ENCODE data around the gene ASB6.

Gene ASB6

DNA sequence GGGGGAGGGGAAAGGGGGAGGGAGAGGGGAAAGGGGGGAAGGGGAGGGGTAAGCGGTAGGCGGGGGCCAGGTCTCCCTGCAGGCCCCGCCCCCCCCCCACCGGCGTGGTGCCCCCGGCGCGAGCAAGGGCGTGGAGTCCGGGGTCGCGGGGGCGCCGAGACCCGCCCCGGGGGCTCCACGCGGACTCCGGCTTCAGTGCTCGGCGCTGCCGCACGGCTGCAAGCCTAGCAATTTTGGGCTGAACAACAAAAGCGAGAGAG, 31.8 kb downstream of the ASB6 start:
- TF ChIP-seq, protein P1, sequence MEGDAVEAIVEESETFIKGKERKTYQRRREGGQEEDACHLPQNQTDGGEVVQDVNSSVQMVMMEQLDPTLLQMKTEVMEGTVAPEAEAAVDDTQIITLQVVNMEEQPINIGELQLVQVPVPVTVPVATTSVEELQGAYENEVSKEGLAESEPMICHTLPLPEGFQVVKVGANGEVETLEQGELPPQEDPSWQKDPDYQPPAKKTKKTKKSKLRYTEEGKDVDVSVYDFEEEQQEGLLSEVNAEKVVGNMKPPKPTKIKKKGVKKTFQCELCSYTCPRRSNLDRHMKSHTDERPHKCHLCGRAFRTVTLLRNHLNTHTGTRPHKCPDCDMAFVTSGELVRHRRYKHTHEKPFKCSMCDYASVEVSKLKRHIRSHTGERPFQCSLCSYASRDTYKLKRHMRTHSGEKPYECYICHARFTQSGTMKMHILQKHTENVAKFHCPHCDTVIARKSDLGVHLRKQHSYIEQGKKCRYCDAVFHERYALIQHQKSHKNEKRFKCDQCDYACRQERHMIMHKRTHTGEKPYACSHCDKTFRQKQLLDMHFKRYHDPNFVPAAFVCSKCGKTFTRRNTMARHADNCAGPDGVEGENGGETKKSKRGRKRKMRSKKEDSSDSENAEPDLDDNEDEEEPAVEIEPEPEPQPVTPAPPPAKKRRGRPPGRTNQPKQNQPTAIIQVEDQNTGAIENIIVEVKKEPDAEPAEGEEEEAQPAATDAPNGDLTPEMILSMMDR (IDR thresholded peaks at IDR 0.05; ENCODE audit: low read depth, low read length): no peak
- H3K4me3 ChIP-seq (replicated peaks in 1 of 2; ENCODE audit: low read depth in 2 of 2, low read length in 2 of 2): peak overlapping the region; percentile 44 to 57
- DNase-seq (ENCODE audit: low read depth in 2 of 2): no peak

DNA sequence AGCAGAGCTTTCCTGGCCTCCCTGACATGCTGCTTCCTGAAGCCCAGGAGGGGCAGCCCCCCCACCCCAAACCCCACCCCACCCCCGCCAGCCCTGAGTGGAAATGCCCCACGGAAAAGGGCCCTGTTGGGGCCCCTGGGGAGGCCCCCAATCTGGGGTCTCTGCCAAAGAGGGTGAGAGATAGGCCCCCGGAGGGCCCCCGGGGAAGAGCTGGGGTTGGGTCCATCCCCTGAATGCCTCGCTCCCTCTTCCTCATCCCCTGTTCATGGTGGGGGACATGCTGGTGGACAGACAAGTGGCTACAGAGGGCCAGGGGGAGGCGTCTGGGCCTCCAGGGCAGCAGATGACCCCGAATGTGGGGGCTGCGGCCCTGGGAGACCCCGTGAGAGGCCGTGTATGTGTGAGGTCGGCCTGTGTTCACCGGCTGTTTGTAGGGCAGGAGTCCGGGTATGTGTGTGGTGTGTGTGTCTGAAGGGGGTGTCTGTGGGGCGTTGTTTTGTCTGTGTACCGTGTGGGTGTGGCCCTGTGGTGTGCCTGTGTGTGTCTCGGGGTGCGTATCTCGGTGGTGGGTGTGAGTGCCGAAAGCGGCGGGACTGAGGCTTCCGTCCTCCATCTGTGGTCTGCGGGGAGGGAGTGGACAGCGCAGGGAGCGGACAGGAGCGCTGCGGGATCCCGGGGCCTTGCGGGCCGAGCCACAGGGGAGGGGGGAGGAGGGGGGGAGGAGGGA, 32.3 kb downstream of the ASB6 start:
- peak; percentile 41 to 50 for DNase-seq (ENCODE audit: low read depth in 2 of 2)
- H3K4me3 ChIP-seq (replicated peaks in 1 of 2; ENCODE audit: low read depth in 2 of 2, low read length in 2 of 2): peak overlapping the region; percentile 2 to 24
- TF ChIP-seq, protein P1 (IDR thresholded peaks at IDR 0.05; ENCODE audit: low read depth, low read length): no peak

DNA sequence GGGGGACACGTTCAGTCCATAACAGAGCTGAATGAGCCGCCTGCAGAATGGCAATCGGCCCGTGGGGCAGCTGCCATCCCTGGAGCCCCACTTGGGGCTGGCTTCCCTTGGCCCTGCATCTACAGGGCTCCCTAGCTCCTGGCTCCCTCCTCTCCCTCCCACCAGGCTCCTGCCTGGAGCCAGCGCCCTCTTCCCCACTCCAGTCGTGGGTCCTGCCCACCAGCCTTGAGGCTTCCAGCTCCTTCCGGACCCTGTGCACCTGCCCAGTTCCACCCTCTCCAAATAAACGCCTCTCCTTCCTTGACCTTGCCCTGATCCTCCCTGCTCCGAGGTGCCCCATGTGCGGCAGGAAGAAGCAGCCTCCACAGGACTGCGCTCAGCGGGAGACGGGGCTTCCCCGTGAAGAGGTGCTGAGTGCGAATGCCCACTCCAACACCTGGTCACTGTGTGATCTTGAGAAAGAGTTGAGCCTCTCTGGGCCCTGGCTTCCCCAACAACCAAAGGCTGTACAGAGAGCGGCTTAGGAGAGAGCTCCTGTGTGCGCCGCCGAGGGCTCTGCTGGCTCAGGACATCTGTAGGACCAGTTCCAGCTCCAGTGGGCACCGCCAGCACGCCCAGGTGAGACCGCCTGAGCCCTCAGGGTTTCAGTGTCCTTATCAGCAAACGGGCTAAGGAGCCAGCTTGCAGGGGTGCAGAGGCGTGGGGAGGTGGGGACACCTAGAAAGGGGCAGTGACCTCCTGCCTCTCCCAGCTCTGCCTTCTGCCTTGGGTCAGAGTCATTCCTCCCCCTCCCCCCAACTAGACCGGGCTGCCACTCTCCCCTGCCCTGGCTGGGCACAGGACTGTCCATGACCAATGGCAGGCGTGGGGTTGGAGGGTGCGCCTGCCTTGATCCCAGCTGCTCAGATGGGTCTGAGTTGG, 33.1 kb downstream of the ASB6 start:
- TF ChIP-seq, protein P1 (IDR thresholded peaks at IDR 0.05; ENCODE audit: low read depth, low read length): no peak

DNA sequence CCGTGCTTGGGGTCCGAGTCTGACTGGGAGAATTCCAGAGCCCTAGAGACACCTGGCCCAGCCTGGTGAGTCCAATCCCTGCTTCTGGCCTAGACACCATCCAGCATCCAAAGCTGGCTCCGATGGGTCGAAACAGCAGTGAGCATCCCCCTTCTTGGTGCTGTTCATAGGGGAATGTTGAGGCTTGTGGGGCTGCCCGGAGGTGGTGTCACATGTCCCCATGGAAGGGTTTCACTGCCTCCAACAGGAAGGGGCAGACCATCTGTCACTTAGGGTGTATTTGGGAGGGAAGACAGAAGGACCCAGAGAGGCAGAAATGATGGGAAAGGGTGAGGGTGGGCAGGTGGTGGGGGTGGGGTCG, 34.9 kb downstream of the ASB6 start:
- no peak overlapping the region for H3K4me3 ChIP-seq (replicated peaks in 1 of 2; ENCODE audit: low read depth in 2 of 2, low read length in 2 of 2)
- DNase-seq (ENCODE audit: low read depth in 2 of 2): no peak
- TF ChIP-seq, protein P1 (IDR thresholded peaks at IDR 0.05; ENCODE audit: low read depth, low read length): no peak

More for the DNA sequence above, 33.1 kb downstream of the ASB6 start:
- no peak for DNase-seq (ENCODE audit: low read depth in 2 of 2)
- H3K4me3 ChIP-seq (replicated peaks in 1 of 2; ENCODE audit: low read depth in 2 of 2, low read length in 2 of 2): no peak overlapping the region

DNA sequence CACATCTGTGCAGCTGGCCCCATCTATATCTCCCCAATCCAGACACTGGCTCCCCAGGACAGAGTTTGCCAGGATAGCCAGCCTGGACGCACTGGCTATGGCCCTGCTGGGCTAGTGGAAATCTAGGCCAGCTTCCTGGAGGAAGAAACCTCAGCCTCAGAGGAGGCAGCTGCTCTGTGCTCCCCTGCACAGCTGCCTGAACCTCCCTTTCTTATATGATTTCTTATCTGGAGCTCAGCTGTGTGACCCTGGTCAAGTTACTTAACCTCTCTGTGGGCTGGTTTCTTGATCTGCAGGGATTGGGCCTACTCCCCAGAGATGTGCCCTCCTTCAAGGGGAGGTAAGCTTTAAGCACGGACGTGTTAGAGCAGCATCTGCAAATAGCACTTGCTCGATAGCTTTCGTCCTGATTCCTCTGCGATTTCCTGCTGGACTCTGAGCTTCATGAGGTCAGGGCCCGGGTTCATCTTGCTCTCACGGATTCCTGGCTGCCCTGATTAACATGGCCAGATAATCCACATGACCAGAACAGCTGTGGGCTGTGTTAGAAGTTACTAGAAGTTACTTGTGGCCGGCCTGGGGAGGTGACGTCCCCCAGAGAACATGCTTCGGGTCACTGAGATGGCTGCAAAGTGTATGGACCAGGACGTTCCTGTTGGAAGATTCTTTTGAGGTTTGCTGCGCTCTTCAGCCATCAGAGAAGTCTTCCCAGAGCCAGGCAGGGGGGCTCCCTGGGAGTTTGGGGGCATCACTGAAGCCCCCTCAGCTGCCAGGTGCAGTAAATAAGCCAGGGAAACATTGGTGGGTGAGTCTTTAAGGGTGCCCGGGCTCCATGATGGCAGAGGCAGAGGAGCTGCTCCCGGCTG, 35.6 kb downstream of the ASB6 start:
- peak; percentile 33 to 47 for DNase-seq (ENCODE audit: low read depth in 2 of 2)
- H3K4me3 ChIP-seq (replicated peaks in 1 of 2; ENCODE audit: low read depth in 2 of 2, low read length in 2 of 2): no peak overlapping the region
- TF ChIP-seq, protein P1 (IDR thresholded peaks at IDR 0.05; ENCODE audit: low read depth, low read length): no peak

DNA sequence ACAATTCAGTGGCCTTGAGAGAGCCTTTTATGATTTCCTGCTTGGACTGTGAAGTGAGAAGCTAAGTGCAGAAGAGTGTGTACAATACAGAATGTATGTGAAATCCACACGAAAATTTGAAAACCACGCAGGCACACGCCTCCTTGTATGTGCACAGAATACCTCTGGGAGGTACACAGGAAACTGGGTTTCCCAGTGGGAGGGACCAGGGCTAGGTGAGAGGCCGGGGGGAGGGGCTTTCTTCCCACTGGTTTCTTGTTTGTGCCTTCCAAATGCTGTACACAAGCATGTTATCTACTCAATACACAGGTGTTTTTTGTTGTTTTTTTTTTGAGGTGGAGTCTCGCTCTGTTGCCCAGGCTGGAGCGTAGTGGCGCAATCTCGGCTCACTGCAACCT, 37.2 kb downstream of the ASB6 start:
- DNase-seq (ENCODE audit: low read depth in 2 of 2): no peak
- H3K4me3 ChIP-seq (replicated peaks in 1 of 2; ENCODE audit: low read depth in 2 of 2, low read length in 2 of 2): no peak overlapping the region
- TF ChIP-seq, protein P1 (IDR thresholded peaks at IDR 0.05; ENCODE audit: low read depth, low read length): no peak
